PC-9 (cell line): Measurements from ENCODE around the gene CEP112. TPM values are rescaled to one million over a fixed set of nuclear protein-coding genes. Genes with fewer than 3 reads are reported as not detected.

Source experiments
- BruUV-seq: library from RNA; stranded (reverse); fragments of 400-500 nt; replicated peaks from 2 replicates; lab custom pipeline; 2021; lab: Mats Ljungman, UMichigan
- CTCF ChIA-PET: fragments of 300-600 bp; sonication (Branson Sonifier 250); formaldehyde crosslinking; loops from one replicate; lab custom pipeline; 2022; ENCODE audit warnings: antibody characterized with exemption; lab: Charles Lee
- POLR2A ChIA-PET: fragments of 300-600 bp; sonication (Branson Sonifier 250); formaldehyde crosslinking; loops from one replicate; lab custom pipeline; 2022; ENCODE audit warnings: antibody characterized with exemption; ENCODE audit not compliant: unreplicated experiment; lab: Charles Lee
- DNase-seq, 2 experiments: peaks; one replicate each; pipeline versions ENCODE4 v3.0.0 to v3.0.0-alpha.2; 2015 to 2022; ENCODE audit warnings: mixed read lengths in 1 of 2
- H2AFZ ChIP-seq: fragments of 200-600 bp; sonication (generic); 2 replicates; pipeline ENCODE4 v1.8.1; 2017; ENCODE audit warnings: antibody characterized with exemption
- H3F3A ChIP-seq: fragments of 200-600 bp; sonication (generic); 2 replicates; pipeline ENCODE4 v1.8.1; 2017; ENCODE audit warnings: antibody characterized with exemption, mild to moderate bottlenecking, low read depth; ENCODE audit not compliant: insufficient read depth
- H3K27ac ChIP-seq: fragments of 200-600 bp; sonication (generic); 2 replicates; pipeline ENCODE4 v1.6.1; 2016; ENCODE audit warnings: mixed run types
- H3K27me3 ChIP-seq: fragments of 200-600 bp; sonication (generic); 2 replicates; pipeline ENCODE4 v1.6.1; 2016; ENCODE audit warnings: low read depth, mixed run types; ENCODE audit not compliant: insufficient read depth
- H3K36me3 ChIP-seq: fragments of 200-600 bp; sonication (generic); 2 replicates; pipeline ENCODE4 v1.6.1; 2016; ENCODE audit warnings: low read depth, mixed run types
- H3K4me1 ChIP-seq: fragments of 200-600 bp; sonication (generic); replicated peaks from 2 replicates; pipeline ENCODE4 v1.6.1; 2016; ENCODE audit warnings: mixed run types; ENCODE audit not compliant: insufficient read depth
- H3K4me2 ChIP-seq: fragments of 200-600 bp; sonication (generic); 2 replicates; pipeline ENCODE4 v1.6.1; 2017; ENCODE audit warnings: mixed run types
- H3K4me3 ChIP-seq: fragments of 200-600 bp; sonication (generic); 2 replicates; pipeline ENCODE4 v1.6.1; 2016; ENCODE audit warnings: mixed run types
- H3K79me2 ChIP-seq: fragments of 200-600 bp; sonication (generic); 2 replicates; pipeline ENCODE4 v1.6.1; 2017; ENCODE audit warnings: low read depth, mixed run types
- H3K9me2 ChIP-seq: fragments of 200-600 bp; sonication (generic); 2 replicates; pipeline ENCODE4 v1.8.1; 2017; ENCODE audit warnings: mild to moderate bottlenecking; ENCODE audit not compliant: insufficient read depth
- H3K9me3 ChIP-seq: fragments of 200-600 bp; sonication (generic); 2 replicates; pipeline ENCODE4 v1.8.1; 2016; ENCODE audit warnings: low read depth; ENCODE audit not compliant: insufficient read depth
- H4K20me1 ChIP-seq: fragments of 200-600 bp; sonication (generic); 2 replicates; pipeline ENCODE4 v1.8.1; 2017; ENCODE audit not compliant: insufficient read depth
- CTCF ChIP-seq: fragments of 200-600 bp; sonication (generic); conservative IDR thresholded peaks from 2 replicates; pipeline ENCODE4 v1.6.1; 2017; ENCODE audit warnings: mixed run types, antibody characterized with exemption, mild to moderate bottlenecking, moderate library complexity
- EZH2 ChIP-seq: fragments of 200-600 bp; sonication (generic); IDR thresholded peaks from 2 replicates; pipeline ENCODE4 v1.8.0; 2017; ENCODE audit warnings: antibody characterized with exemption, low read depth
- intact Hi-C: fragments of 100-400 bp; cut with micrococcal nuclease; formaldehyde crosslinking; loops from one replicate; pipeline ENCODE4 v1.10.0; 2022; ENCODE audit not compliant: unreplicated experiment
- total RNA-seq: library from RNA; stranded (reverse); gene quantifications from 2 replicates; pipeline ENCODE4 v1.2.3, GENCODE V29; 2021

Gene CEP112
- total RNA-seq, 1 experiment from 2014 or later, result 4.3 TPM

GRCh38 chr17:65749479-65749878 is 442.5 kb downstream of the CEP112 start:
- Histone ChIP-seq H3K27ac (no peak overlapping the region), H3K9me3 (no peaks in the 10 kb centered on the region), H2AFZ (no peak overlapping the region), H3K9me2 (no peaks in the 10 kb centered on the region), H3K4me3 (no peak overlapping the region), H3K4me1 (peaks cover 29% of the 10 kb centered on the region), H3K27me3 (no peaks in the 10 kb centered on the region), H3F3A (peaks cover 5% of the 10 kb centered on the region), H3K4me2 (no peak overlapping the region), H3K36me3 (no peaks in the 10 kb centered on the region), H4K20me1 (no peaks in the 10 kb centered on the region), H3K79me2 (no peaks in the 10 kb centered on the region)
- BruUV-seq, result no TSS peak
- intact Hi-C loops, result no loop called here
- ChIA-PET CTCF (no interaction called here), POLR2A (no interaction called here)
- peak; percentile 9 to 55 for DNase-seq
- TF ChIP-seq CTCF (no peak), EZH2 (no peak)

- H3K27ac ChIP-seq, result no peak overlapping the region
- CTCF ChIA-PET, result no interaction called here
Measured at GRCh38 chr17:65745241-65745640, 446.7 kb downstream of the CEP112 start.

GRCh38 chr17:65743308-65743655 is 448.7 kb downstream of the CEP112 start:
- Histone ChIP-seq H3K4me2 (no peak overlapping the region), H4K20me1 (no peaks in the 10 kb centered on the region), H2AFZ (no peak overlapping the region), H3K36me3 (no peaks in the 10 kb centered on the region), H3F3A (no peaks in the 10 kb centered on the region), H3K79me2 (no peaks in the 10 kb centered on the region), H3K27ac (no peak overlapping the region), H3K9me3 (no peaks in the 10 kb centered on the region), H3K9me2 (no peaks in the 10 kb centered on the region), H3K4me3 (no peak overlapping the region), H3K27me3 (no peaks in the 10 kb centered on the region), H3K4me1 (no peaks in the 10 kb centered on the region)
- TF ChIP-seq CTCF, result no peak
- no peak for TF ChIP-seq EZH2
- ChIA-PET POLR2A (no interaction called here), CTCF (no interaction called here)
- no TSS peak for BruUV-seq
- intact Hi-C loops, result no loop called here
- DNase-seq, result no peak

More at GRCh38 chr17:65745241-65745640, 446.7 kb downstream of the CEP112 start:
- Histone ChIP-seq H3K4me3 (no peak overlapping the region), H3K9me3 (no peaks in the 10 kb centered on the region), H2AFZ (no peak overlapping the region), H3K36me3 (no peaks in the 10 kb centered on the region), H3F3A (peaks cover 5% of the 10 kb centered on the region; the same call in 1 of the 2 replicates), H3K4me1 (peaks cover 15% of the 10 kb centered on the region), H3K27me3 (no peaks in the 10 kb centered on the region), H3K4me2 (no peak overlapping the region), H3K79me2 (no peaks in the 10 kb centered on the region), H3K9me2 (no peaks in the 10 kb centered on the region), H4K20me1 (no peaks in the 10 kb centered on the region)
- intact Hi-C loops, result no loop called here
- DNase-seq, result no peak
- BruUV-seq, result no TSS peak
- TF ChIP-seq EZH2 (no peak), CTCF (no peak)
- POLR2A ChIA-PET, result no interaction called here
